CD4-positive, alpha-beta memory T cell (primary cell): ENCODE data around the gene TOP3B. TPM values are rescaled to one million over a fixed set of nuclear protein-coding genes. Genes with fewer than 3 reads are reported as not detected.
"Not testable (repeated sequence)": the region's sequence is repeated elsewhere in the genome, so short reads cannot be mapped to it uniquely, and the experiment has no call there.

Source experiments
- CTCF ChIA-PET: fragments of 350-600 bp; sonication (Branson Sonifier 250); formaldehyde crosslinking; loops from one replicate; lab custom pipeline; 2021; ENCODE audit warnings: inconsistent platforms; ENCODE audit not compliant: partially characterized antibody; lab: Charles Lee
- POLR2A ChIA-PET: fragments of 350-600 bp; sonication (Branson Sonifier 250); formaldehyde crosslinking; loops from one replicate; lab custom pipeline; 2021; ENCODE audit not compliant: partially characterized antibody; lab: Charles Lee
- DNase-seq, 5 donors: peaks; one replicate each; pipeline versions ENCODE4 v3.0.0 to v3.0.0-alpha.2; 2020 to 2022; ENCODE audit warnings: mixed read lengths in 1 of 5
- H3K27ac ChIP-seq: one replicate; pipeline ENCODE4 v1.7.0; 2013; ENCODE audit warnings: low read depth, low read length
- H3K27me3 ChIP-seq: 2 replicates; pipeline ENCODE4 v1.7.0; 2013; ENCODE audit warnings: mild to moderate bottlenecking, low read length, moderate library complexity; ENCODE audit not compliant: insufficient read depth
- H3K36me3 ChIP-seq: 2 replicates; pipeline ENCODE4 v1.7.0; 2013; ENCODE audit warnings: mild to moderate bottlenecking, low read length, moderate library complexity; ENCODE audit not compliant: insufficient read depth
- H3K4me1 ChIP-seq: 2 replicates; pipeline ENCODE4 v1.7.0; 2013; ENCODE audit warnings: mild to moderate bottlenecking, low read length, moderate library complexity; ENCODE audit not compliant: insufficient read depth
- H3K4me3 ChIP-seq, 2 donors: one replicate each; pipeline ENCODE4 v1.7.0; 2013; ENCODE audit warnings: low read length in 2 of 2, mild to moderate bottlenecking in 1 of 2
- H3K9me3 ChIP-seq, 2 donors: one replicate each; pipeline ENCODE4 v1.7.0; 2013; ENCODE audit warnings: low read length in 2 of 2, control low read depth in 1 of 2; ENCODE audit not compliant: control insufficient read depth in 1 of 2
- H3K27ac Mint-ChIP-seq, 7 donors: one replicate each; pipeline ENCODE4 v1.8.0; 2020 to 2021; ENCODE audit warnings: mixed read lengths in 7 of 7, mild to moderate bottlenecking in 6 of 7, inconsistent platforms in 3 of 7, moderate library complexity in 3 of 7
- H3K27me3 Mint-ChIP-seq, 2 donors: one replicate each; pipeline ENCODE4 v1.8.0; 2020 to 2021; ENCODE audit warnings: mixed read lengths in 2 of 2
- H3K36me3 Mint-ChIP-seq, 2 donors: one replicate each; pipeline ENCODE4 v1.8.0; 2020 to 2021; ENCODE audit warnings: mixed read lengths in 2 of 2, inconsistent platforms in 1 of 2, mild to moderate bottlenecking in 1 of 2
- H3K4me1 Mint-ChIP-seq, 4 donors: one replicate each; pipeline ENCODE4 v1.8.0; 2020 to 2021; ENCODE audit warnings: mixed read lengths in 4 of 4, mild to moderate bottlenecking in 1 of 4
- H3K4me3 Mint-ChIP-seq, 8 donors: one replicate each; pipeline ENCODE4 v1.8.0; 2020 to 2021; ENCODE audit warnings: mixed read lengths in 8 of 8, mild to moderate bottlenecking in 7 of 8, moderate library complexity in 6 of 8, inconsistent platforms in 3 of 8
- H3K9me3 Mint-ChIP-seq, 8 donors: one replicate each; pipeline ENCODE4 v1.8.0; 2020 to 2021; ENCODE audit warnings: mixed read lengths in 8 of 8, mild to moderate bottlenecking in 5 of 8, inconsistent platforms in 3 of 8, moderate library complexity in 1 of 8
- intact Hi-C: fragments of 100-400 bp; cut with micrococcal nuclease; formaldehyde crosslinking; loops from one replicate; pipeline ENCODE4 v1.15.1; 2023
- polyA plus RNA-seq, 2 donors: library from polyadenylated mRNA; unstranded; fragments of 300-500 nt; fragmentation: Illumina TruSeq; gene quantifications; one replicate each; pipeline ENCODE4 v1.2.3, GENCODE V29; 2021
- total RNA-seq, 2 experiments: library from RNA; stranded (reverse); gene quantifications; one replicate each; pipeline ENCODE4 v1.2.3, GENCODE V29; 2021

TOP3B gene
- total and polyA plus RNA-seq, 4 experiments from 2014 or later = 8.6 to 81.1 (median 46.9) TPM

- H3K36me3 ChIP-seq = no peaks in the 10 kb centered on the region
- no peaks in the 10 kb centered on the region for H3K4me1 ChIP-seq
- Mint-ChIP-seq H3K4me1 (no peaks in the 10 kb centered on the region), H3K27me3 (no peaks in the 10 kb centered on the region), H3K9me3 (no peaks in the 10 kb centered on the region), H3K36me3 (no peaks in the 10 kb centered on the region), H3K4me3 (no peak overlapping the region), H3K27ac (no peak overlapping the region)
- no peak for DNase-seq
- POLR2A ChIA-PET = no interaction called here
- no peak overlapping the region for H3K27ac ChIP-seq
- no peaks in the 10 kb centered on the region for H3K27me3 ChIP-seq
- no peak overlapping the region for H3K4me3 ChIP-seq
- no peaks in the 10 kb centered on the region for H3K9me3 ChIP-seq
- CTCF ChIA-PET = interaction anchor here (0.5 to 1.0 kb wide), 2 partner anchors 57 to 1550 kb away, joined by 3 read pairs; no protein-coding TSS in a partner anchor
- intact Hi-C loops = no loop called here
Observed at GRCh38 chr22:21915624-21916308, 66.8 kb downstream of the TOP3B start.

GRCh38 chr22:21914033-21914642 is 68.4 kb downstream of the TOP3B start:
- H3K4me1 ChIP-seq, H3K4me3 ChIP-seq, H3K36me3 Mint-ChIP-seq, H3K27ac ChIP-seq, H3K36me3 ChIP-seq, intact Hi-C loops, H3K27me3 Mint-ChIP-seq, H3K9me3 Mint-ChIP-seq, H3K4me3 Mint-ChIP-seq, POLR2A ChIA-PET, DNase-seq, H3K4me1 Mint-ChIP-seq, H3K9me3 ChIP-seq, H3K27me3 ChIP-seq: not testable (repeated sequence)
- CTCF ChIA-PET = interaction anchor here (1.0 kb wide), 1 partner anchor 10 kb away, joined by 3 read pairs; no protein-coding TSS in a partner anchor
- peak overlapping the region in 1 of 7 donors; percentile 41 for H3K27ac Mint-ChIP-seq

- H3K4me1 ChIP-seq, intact Hi-C loops, H3K4me1 Mint-ChIP-seq, H3K4me3 Mint-ChIP-seq, H3K27ac Mint-ChIP-seq, H3K9me3 Mint-ChIP-seq, H3K9me3 ChIP-seq, POLR2A ChIA-PET, H3K27ac ChIP-seq, H3K27me3 Mint-ChIP-seq, H3K36me3 ChIP-seq, H3K27me3 ChIP-seq, DNase-seq, H3K4me3 ChIP-seq, H3K36me3 Mint-ChIP-seq, CTCF ChIA-PET: not testable (repeated sequence)
Observed at GRCh38 chr22:21910367-21910766, 72.2 kb downstream of the TOP3B start.

GRCh38 chr22:21909871-21910270 is 72.7 kb downstream of the TOP3B start:
- CTCF ChIA-PET = no interaction called here
- DNase-seq = no peak
- intact Hi-C loops = no loop called here
- Histone ChIP-seq H3K27ac (no peak overlapping the region), H3K4me1 (no peaks in the 10 kb centered on the region), H3K27me3 (no peaks in the 10 kb centered on the region), H3K4me3 (no peak overlapping the region), H3K36me3 (no peaks in the 10 kb centered on the region), H3K9me3 (no peaks in the 10 kb centered on the region)
- Mint-ChIP-seq H3K9me3 (no peaks in the 10 kb centered on the region), H3K36me3 (no peaks in the 10 kb centered on the region), H3K4me3 (no peak overlapping the region), H3K4me1 (no peaks in the 10 kb centered on the region), H3K27me3 (no peaks in the 10 kb centered on the region), H3K27ac (peak overlapping the region in 1 of 7 donors; percentile 14)
- POLR2A ChIA-PET = no interaction called here

- Mint-ChIP-seq H3K4me1 (no peaks in the 10 kb centered on the region), H3K27ac (no peak overlapping the region), H3K36me3 (peaks cover 0 to 6% of the 10 kb centered on the region in 2 donors), H3K27me3 (no peaks in the 10 kb centered on the region), H3K4me3 (no peak overlapping the region), H3K9me3 (no peaks in the 10 kb centered on the region)
- intact Hi-C loops = no loop called here
- Histone ChIP-seq H3K27ac (no peak overlapping the region), H3K27me3 (no peaks in the 10 kb centered on the region), H3K36me3 (no peaks in the 10 kb centered on the region), H3K4me1 (no peaks in the 10 kb centered on the region), H3K4me3 (no peak overlapping the region), H3K9me3 (no peaks in the 10 kb centered on the region)
- DNase-seq = no peak
- CTCF ChIA-PET = no interaction called here
- POLR2A ChIA-PET = no interaction called here
Observed at GRCh38 chr22:21907638-21908522, 74.7 kb downstream of the TOP3B start.

Other genes starting within 250 kb of the TOP3B start
- gene YPEL1, start 247.0 kb downstream of the TOP3B start, total RNA-seq = 1 to 10 TPM; 8.0 to 9.8 TPM
- gene YPEL1, start 247.0 kb downstream of the TOP3B start, polyA plus RNA-seq = 1 to 10 TPM; 4.9 to 5.3 TPM
- gene MAPK1, start 115.1 kb downstream of the TOP3B start, total RNA-seq = 100 to 1,000 TPM; 114 to 117 TPM
- 10 to 100 TPM; 73.8 to 81.5 TPM for gene MAPK1, start 115.1 kb downstream of the TOP3B start, polyA plus RNA-seq
- gene PPM1F, start 29.9 kb downstream of the TOP3B start, total RNA-seq = 10 to 100 TPM; 23.3 to 25.4 TPM
- gene PPM1F, start 29.9 kb downstream of the TOP3B start, polyA plus RNA-seq = 1 to 10 TPM; 5.3 to 7.2 TPM